Uterus (tissue), 2 donors: ENCODE results near the gene NKAIN2.

Experiments used
- POLR2A ChIP-seq, 2 donors: fragments of 450-650 bp; IDR thresholded peaks; one replicate each; pipeline ENCODE4 v1.6.1; 2016; ENCODE audit warnings: antibody characterized with exemption in 2 of 2, mild to moderate bottlenecking in 1 of 2, moderate library complexity in 1 of 2
- TF ChIP-seq, protein P1 (sequence below), 4 experiments: fragments of 200-600 bp in 2 of 4; fragments of 450-650 bp in 2 of 4; sonication (generic) in 2 of 4; IDR thresholded peaks; one replicate each; pipeline ENCODE4 v1.5.1; 2016 to 2019; ENCODE audit warnings: antibody characterized with exemption in 4 of 4, mild to moderate bottlenecking in 2 of 4, moderate library complexity in 1 of 4

DNA sequence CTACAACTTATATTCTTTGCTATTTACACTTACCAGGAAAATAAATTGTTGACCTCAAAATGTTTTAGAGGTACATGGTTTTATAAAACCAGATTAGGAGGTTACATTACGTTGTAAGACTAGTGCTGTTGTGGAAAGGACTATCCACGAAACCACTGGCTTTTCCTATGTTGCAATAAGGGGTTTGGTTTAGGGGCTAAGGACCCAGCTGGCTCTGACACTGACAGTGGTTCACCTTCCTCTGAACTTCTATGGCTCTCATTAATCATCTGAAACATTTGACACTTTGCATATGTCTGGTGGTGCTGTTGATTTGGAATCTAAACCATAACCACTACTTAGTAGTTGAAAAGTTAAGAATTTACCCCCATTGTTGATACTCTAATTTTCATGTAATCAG, 186.7 kb downstream of the NKAIN2 start:
- TF ChIP-seq, protein P1, sequence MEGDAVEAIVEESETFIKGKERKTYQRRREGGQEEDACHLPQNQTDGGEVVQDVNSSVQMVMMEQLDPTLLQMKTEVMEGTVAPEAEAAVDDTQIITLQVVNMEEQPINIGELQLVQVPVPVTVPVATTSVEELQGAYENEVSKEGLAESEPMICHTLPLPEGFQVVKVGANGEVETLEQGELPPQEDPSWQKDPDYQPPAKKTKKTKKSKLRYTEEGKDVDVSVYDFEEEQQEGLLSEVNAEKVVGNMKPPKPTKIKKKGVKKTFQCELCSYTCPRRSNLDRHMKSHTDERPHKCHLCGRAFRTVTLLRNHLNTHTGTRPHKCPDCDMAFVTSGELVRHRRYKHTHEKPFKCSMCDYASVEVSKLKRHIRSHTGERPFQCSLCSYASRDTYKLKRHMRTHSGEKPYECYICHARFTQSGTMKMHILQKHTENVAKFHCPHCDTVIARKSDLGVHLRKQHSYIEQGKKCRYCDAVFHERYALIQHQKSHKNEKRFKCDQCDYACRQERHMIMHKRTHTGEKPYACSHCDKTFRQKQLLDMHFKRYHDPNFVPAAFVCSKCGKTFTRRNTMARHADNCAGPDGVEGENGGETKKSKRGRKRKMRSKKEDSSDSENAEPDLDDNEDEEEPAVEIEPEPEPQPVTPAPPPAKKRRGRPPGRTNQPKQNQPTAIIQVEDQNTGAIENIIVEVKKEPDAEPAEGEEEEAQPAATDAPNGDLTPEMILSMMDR (IDR thresholded peaks at IDR 0.05) = no peak
- no peak for TF ChIP-seq POLR2A (IDR thresholded peaks at IDR 0.05)
